OCI-LY3 (cell line): ENCODE data around the gene NPC1.

Experiments used
- H2AFZ ChIP-seq: fragments of 200-600, 300-600 bp; shearing (Covaris generic); 2 replicates; pipeline ENCODE4 v1.6.0; 2014; ENCODE audit warnings: antibody characterized with exemption, low read depth, low read length
- H3K27ac ChIP-seq: fragments of 200-600, 300-600 bp; sonication (generic); 2 replicates; pipeline ENCODE4 v1.5.1; 2014; ENCODE audit warnings: mild to moderate bottlenecking, low read length, moderate library complexity, mixed read lengths
- H3K27me3 ChIP-seq: fragments of 200-600, 300-600 bp; sonication (generic); 2 replicates; pipeline ENCODE4 v1.6.1; 2014; ENCODE audit warnings: low read depth, low read length, mixed read lengths
- H3K36me3 ChIP-seq: fragments of 200-600, 300-600 bp; sonication (generic); replicated peaks from 2 replicates; pipeline ENCODE3; 2014; ENCODE audit warnings: low read depth, low read length, mixed read lengths
- H3K4me1 ChIP-seq: fragments of 300-600, 200-600 bp; sonication (generic); 2 replicates; pipeline ENCODE4 v1.6.1; 2014; ENCODE audit warnings: low read length, mixed read lengths
- H3K4me2 ChIP-seq: fragments of 200-600, 300-600 bp; sonication (generic); 2 replicates; pipeline ENCODE4 v1.6.1; 2014; ENCODE audit warnings: low read length, mixed read lengths
- H3K4me3 ChIP-seq: fragments of 300-600, 200-600 bp; sonication (generic); 2 replicates; pipeline ENCODE4 v1.5.1; 2014; ENCODE audit warnings: antibody characterized with exemption, mild to moderate bottlenecking, low read length, moderate library complexity
- H3K79me2 ChIP-seq: fragments of 300-600, 200-600 bp; shearing (Covaris generic); 2 replicates; pipeline ENCODE4 v1.6.1; 2014; ENCODE audit warnings: mild to moderate bottlenecking, low read length, mixed read lengths
- H3K9ac ChIP-seq: fragments of 300-600, 200-600 bp; shearing (Covaris generic); 2 replicates; pipeline ENCODE4 v1.6.0; 2014; ENCODE audit warnings: mild to moderate bottlenecking, low read length, moderate library complexity
- H3K9me3 ChIP-seq: fragments of 200-600, 300-600 bp; shearing (Covaris generic); 2 replicates; pipeline ENCODE4 v1.6.1; 2014; ENCODE audit warnings: low read length, mixed read lengths; ENCODE audit not compliant: insufficient read depth
- H4K20me1 ChIP-seq: fragments of 200-600, 300-600 bp; sonication (generic); 2 replicates; pipeline ENCODE4 v1.6.1; 2016; ENCODE audit warnings: low read length, mixed read lengths; ENCODE audit not compliant: insufficient read depth
- CTCF ChIP-seq: fragments of 200-600, 300-600 bp; sonication (generic); IDR thresholded peaks from 2 replicates; pipeline ENCODE4 v1.5.1; 2014; ENCODE audit warnings: antibody characterized with exemption, low read length, low read depth
- EZH2phosphoT487 ChIP-seq: fragments of 200-600 bp; shearing (Covaris generic); IDR thresholded peaks from 2 replicates; pipeline ENCODE4 v1.6.1; 2018; ENCODE audit warnings: antibody characterized with exemption, mixed run types, low read depth

NPC1 gene

DNA sequence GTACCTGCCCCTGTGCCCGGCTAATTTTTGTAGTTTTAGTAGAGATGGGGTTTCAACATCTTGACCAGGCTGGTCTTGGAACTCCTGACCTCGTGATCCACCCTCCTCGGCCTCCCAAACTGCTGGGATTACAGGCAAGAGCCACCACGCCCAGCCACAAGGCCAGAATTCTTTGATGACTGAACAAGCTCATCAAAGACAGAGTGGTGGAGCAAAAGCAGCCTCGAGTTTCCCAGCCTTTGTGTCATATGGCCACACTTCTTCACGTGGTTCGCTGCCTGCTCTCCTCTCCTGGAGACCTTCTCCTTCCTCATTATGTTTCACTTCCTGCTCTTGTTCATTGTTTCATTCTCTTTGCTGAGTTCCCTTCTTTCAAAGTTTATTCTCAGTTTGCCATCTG lies 9.9 kb upstream of the NPC1 start:
- peaks cover 6% of the 10 kb centered on the region; the same call in 1 of the 2 replicates for H3K4me1 ChIP-seq
- no peaks in the 10 kb centered on the region for H3K79me2 ChIP-seq
- no peak overlapping the region for H2AFZ ChIP-seq
- no peaks in the 10 kb centered on the region for H3K36me3 ChIP-seq
- H3K4me2 ChIP-seq: no peak overlapping the region
- no peaks in the 10 kb centered on the region for H4K20me1 ChIP-seq
- H3K27me3 ChIP-seq: peaks cover 8% of the 10 kb centered on the region; the same call in 1 of the 2 replicates
- H3K27ac ChIP-seq: no peak overlapping the region
- no peak overlapping the region for H3K9ac ChIP-seq
- TF ChIP-seq CTCF (no peak), EZH2phosphoT487 (no peak)
- H3K9me3 ChIP-seq: no peaks in the 10 kb centered on the region
- no peak overlapping the region for H3K4me3 ChIP-seq

- Histone ChIP-seq H3K36me3 (no peaks in the 10 kb centered on the region), H3K9ac (no peak overlapping the region), H3K79me2 (no peaks in the 10 kb centered on the region), H3K4me1 (peaks cover 6% of the 10 kb centered on the region; the same call in 1 of the 2 replicates), H3K27me3 (peaks cover 4% of the 10 kb centered on the region; the same call in 1 of the 2 replicates), H2AFZ (no peak overlapping the region), H3K27ac (no peak overlapping the region), H3K4me2 (no peak overlapping the region), H3K9me3 (no peaks in the 10 kb centered on the region), H4K20me1 (no peaks in the 10 kb centered on the region), H3K4me3 (no peak overlapping the region)
- TF ChIP-seq CTCF: no peak
- TF ChIP-seq EZH2phosphoT487: no peak
Observed at GRCh38 chr18:23595591-23595990, 9.3 kb upstream of the NPC1 start.

DNA sequence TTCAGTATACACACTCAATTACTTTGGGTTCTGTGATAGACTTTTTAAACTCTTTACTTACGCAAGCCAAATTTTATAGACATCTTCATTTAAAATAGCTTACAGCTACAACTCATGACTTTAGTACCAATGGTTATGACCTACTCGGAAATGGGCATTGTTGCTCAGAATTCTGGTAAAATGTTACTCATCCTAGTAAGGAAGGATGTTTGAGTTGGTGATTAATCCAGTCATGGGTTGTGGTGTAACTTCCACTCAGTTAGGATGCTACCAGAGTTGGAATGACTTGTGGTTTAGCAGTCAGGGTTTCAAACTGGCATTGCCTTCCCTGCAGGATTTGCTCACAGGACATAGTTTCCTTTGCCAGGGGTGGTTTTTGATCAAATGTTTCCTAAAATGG lies 7.4 kb upstream of the NPC1 start:
- H3K36me3 ChIP-seq: no peaks in the 10 kb centered on the region
- no peak overlapping the region for H2AFZ ChIP-seq
- H3K27me3 ChIP-seq: peaks cover 5% of the 10 kb centered on the region; the same call in 1 of the 2 replicates
- H3K79me2 ChIP-seq: no peaks in the 10 kb centered on the region
- no peaks in the 10 kb centered on the region for H3K9me3 ChIP-seq
- no peak overlapping the region for H3K4me3 ChIP-seq
- H3K27ac ChIP-seq: no peak overlapping the region
- no peak overlapping the region for H3K9ac ChIP-seq
- H3K4me1 ChIP-seq: peaks cover 6% of the 10 kb centered on the region; the same call in 1 of the 2 replicates
- H3K4me2 ChIP-seq: no peak overlapping the region
- no peaks in the 10 kb centered on the region for H4K20me1 ChIP-seq
- TF ChIP-seq EZH2phosphoT487 (no peak), CTCF (no peak)

GRCh38 chr18:23592911-23593310 lies 6.6 kb upstream of the NPC1 start:
- H3K36me3 ChIP-seq: no peaks in the 10 kb centered on the region
- H3K9me3 ChIP-seq: no peaks in the 10 kb centered on the region
- H3K27me3 ChIP-seq: peaks cover 7% of the 10 kb centered on the region
- no peak overlapping the region for H2AFZ ChIP-seq
- peaks cover 6% of the 10 kb centered on the region; the same call in 1 of the 2 replicates for H3K4me1 ChIP-seq
- no peak overlapping the region for H3K27ac ChIP-seq
- TF ChIP-seq CTCF: no peak
- no peak for TF ChIP-seq EZH2phosphoT487
- no peak overlapping the region for H3K4me3 ChIP-seq
- H4K20me1 ChIP-seq: no peaks in the 10 kb centered on the region
- no peak overlapping the region for H3K4me2 ChIP-seq
- no peaks in the 10 kb centered on the region for H3K79me2 ChIP-seq
- H3K9ac ChIP-seq: no peak overlapping the region
